ENCODE data around the gene SV2C.

Gene SV2C

DNA sequence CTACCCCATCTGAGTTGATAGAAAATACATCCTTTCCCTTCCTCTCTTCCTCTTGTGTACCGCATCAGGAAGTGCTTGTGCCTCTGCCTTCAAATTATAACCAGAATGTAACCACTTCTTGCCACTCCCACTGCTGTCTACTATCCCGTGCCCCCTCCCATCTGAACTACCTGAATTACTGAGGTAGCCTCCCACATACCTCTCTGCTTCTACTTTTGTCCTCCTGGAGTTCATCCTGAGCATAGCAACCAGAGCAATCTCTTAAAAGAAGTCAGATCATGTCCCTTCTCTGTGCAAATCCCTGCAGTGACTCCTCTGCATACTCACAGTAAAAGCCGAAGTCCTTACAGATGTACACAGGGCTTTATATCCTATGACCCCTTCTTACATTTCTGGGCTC is 23.0 kb downstream of the SV2C start:
- no peak for DNase-seq

DNA sequence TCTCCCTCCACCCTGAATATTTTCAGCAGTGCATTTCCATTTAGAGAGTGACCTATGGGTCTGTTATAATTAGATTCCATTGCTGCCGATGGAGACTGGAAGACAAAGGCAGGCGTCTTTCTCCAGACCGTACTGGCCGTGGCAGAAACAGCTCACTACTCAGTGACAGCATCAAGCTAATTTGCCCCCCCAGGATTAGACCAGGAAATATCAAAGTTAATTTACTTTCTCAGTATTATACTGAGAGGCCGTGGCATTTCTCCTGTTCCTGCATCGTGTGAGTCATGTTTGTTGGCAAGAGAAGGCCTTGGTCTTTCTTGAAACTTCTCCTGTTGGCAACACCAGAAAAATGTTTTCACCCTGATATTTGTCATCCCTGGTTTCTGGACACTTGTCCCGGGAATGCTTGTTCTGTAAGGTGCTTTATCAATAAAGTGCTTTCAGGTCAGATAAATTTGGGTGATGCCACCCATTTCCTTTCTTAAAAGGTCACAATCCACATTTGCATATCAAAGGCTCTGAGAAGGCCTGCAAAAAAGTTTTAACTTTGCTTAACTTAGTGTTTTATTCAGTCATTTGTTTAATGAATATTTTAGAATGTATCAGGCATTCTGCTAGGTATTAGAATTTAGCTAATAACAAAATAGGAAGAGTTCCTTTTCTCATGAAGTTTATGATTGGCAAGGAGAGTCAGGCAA is 28.4 kb downstream of the SV2C start:
- no peak for DNase-seq

DNA sequence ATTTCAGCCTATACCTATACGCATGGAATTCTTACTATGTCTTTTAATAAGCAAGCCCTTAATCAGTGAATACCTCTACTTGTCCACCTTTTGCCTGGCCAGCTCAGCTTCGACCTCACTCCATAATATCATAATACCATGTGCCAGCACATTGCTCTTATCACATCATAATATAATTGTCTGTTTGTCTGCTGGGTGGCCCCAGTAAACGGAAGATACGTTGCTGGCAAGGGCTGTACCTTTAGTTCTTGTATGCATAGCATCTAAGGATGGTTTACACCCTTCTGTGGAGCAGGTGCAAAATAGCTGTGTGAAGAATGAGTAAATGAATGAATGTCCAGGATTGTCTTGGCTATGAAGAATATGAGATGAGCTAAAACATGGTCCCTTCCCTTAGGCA is 29.9 kb downstream of the SV2C start:
- no peak for DNase-seq

DNA sequence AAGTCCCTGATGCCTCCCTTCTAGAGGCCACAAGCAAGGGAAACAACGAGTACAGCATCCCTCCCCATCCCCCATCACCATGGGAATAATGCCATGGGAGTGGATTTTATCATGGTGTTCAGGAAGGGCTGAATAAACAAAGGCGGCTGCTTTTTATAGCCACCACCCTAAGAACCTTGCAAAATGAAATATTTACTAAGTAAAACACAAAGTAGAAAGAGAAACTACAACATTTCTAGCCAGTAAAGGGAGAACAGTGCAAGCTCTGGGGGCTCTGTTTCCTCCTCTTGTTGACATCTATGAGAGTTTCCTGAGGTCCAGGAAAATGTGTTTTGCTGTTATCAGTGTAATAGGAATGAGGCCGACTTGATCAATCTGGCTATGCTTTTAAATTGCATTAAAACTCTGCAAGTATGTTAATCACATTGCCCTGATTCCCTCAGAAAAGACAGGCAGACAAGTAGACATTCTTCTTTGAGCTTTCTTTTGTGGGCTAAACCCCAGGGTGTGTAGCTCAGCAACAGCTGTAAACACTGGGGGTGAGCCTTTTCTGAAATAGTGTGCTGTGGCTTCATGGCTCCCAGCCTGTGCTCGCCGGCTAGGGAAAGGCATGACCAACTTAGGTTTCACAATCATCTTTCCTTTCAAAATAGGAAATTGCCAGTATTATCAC is 31.1 kb downstream of the SV2C start:
- DNase-seq, result no peak

DNA sequence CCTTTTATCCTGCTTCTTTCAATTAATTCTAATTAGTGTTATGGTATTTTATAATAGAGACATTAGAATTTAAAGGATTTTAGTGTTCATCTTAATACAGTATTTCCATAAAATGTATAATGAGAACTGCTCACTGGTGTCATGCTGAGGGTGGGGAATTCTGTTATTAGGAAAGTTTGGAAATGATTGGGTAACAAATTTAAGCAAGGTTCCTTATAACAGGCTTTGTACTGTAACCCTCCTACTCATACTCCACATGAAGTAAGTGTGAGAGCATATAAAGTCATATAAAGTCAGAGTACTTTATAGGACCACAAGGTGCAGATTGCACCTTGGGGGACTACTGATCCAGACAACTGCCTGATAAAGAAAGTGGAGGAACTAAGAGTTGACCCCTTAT is 42.2 kb downstream of the SV2C start:
- no peak for DNase-seq

DNA sequence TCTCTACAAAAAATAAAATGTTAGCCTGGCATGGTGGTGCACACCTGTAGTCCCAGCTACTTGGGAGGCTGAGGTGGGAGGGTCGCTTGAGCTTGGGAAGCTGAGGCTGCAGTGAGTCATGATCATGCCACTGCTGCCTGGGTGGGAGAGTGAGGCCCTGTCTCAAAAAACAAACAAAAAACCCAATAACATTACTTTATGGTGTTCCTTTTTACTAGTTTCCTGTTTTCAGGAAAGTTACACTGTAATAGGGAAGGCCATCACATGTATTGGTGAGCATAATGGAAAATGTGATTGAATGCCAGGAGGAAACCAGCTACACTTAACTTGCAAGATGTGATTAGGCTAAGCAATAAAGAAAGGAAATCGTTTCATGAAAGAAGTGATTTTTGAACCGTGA is 42.7 kb downstream of the SV2C start:
- DNase-seq, result no peak

DNA sequence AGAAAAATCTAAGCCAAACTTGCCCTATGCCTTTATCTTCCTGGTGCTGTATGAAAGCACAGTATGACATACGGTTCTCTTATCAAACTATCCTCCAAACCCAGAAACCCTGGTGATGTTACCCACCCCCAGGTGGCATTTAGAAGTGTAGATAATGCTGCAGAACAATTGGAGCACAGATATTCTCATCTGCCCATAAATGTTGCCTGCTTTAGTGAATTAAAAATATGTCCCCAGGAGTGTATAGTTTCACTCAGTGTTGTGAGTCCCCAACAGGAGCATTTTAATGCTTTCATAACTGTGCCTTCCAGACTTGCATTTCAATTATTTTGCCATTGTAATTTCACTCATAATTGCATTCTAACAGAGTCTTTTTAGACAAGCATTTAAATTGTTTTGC is 50.8 kb downstream of the SV2C start:
- DNase-seq, result no peak

DNA sequence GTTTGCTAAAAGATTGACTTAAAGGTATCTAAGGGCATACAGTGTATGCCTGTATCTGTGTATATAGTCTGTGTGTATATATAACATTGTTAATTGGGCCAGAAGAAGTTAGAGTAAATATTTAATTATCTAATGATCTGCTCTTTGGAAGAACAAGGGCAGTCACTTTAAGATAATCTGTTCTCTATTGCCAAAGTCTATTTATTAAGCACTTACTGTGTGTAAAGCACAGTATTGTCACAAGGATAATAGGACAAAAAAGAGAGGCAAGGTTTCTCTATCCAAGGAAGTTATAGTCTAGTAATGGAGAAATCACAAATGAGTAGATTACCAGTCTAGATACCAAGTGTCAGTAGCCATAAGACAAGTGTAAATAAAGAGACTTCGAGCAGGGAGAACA is 51.5 kb downstream of the SV2C start:
- DNase-seq, result no peak

DNA sequence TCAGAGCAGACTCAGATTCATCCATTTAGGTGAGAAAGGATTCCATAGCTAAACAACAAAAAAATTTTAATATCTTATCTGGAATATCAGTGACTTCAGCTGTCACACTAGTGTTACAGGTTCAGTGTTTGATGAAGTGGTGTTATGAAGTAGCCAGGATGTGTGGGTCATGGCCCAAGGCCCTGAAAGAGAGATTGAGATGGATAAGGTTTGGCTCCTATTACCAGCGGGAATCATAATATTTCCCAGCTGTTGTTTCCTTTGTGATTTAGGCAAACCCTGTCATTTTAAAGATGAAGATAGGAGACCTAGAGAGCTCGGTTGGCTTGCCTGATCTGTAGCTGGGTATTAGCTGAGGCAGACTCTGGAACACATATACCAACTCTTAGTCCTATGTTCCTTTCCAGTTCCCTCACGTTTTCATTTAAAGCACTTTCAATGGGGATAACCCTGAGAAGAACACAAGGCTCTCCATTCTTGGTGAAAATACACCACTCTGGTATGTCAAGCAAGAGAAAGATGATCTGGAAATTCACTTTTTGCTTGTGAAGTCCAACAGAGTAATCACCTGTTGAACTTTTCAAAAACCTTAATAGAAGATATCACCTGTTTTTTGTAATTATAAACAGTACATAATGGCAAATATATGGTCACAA is 54.8 kb downstream of the SV2C start:
- DNase-seq, result no peak

DNA sequence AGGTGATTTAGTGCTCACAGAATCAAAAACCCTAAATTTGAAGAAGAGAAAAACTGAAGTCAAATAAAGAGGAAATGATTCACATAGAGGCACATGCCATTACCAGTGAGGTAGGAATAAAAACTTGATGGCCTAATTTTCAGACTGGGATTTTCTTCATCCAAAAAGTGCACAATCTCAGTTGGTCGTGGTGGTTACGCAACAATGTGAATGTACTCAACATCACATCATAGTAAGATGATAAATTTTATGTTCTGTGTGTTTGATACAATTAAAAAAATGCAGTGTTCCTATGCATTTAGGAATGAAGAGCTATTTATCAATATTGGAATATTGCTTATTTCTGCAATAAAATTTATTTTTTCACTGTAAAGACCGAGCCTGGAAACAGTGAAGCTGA is 60.7 kb downstream of the SV2C start:
- DNase-seq, result no peak

DNA sequence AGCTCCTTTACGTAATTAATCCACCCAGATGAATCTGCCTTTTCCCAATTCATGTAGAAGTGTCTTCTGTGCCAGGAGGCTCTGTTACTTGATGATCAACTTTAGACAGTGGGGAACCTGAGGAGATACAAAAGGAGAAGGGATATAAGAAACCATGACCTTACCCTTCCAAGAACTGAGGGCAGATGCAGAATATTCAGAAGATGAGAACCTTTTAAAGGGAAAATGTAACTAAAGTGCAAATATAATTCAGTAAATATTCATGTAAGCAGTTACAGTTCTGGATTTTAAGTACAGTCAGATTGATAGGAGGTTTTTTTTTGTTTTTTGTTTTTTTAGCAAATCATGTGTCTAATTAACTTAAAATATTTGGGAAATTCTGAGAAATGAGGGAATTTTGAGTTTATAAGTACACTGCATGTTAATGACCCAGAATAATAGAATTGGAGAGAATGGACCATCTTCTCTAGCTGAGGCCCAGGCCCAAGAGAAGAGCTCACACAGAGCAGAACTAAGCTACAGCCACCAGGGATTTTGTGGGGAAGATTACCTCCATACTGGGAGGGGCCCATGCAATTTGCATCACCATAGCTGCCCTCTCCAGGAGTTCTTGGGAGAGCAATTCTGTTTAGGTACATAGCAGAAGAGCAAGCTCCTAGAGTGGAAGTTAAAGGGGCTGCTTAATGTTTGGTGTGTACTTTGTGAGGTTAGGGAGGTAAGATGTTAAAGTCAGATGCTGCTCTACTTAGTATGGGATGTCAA is 61.5 kb downstream of the SV2C start:
- no peak for DNase-seq

DNA sequence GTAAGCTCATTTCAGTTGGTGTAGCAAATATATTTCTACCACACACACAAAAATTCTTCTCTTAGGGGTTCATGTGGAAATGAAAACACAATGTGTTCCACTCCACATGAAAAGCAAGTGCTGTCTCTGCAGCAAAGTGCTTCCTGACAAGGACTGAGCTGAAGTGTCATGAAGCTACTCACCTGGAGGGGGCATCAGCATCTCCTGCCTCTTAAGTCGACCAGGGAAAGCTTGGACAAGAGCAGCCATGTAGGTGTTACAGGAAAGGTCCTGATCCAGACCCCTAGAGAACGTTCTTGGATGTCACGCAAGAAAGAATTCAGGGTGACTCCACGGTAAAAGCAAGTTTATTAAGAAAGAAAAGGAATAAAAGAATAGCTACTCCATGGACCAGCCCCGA is 62.8 kb downstream of the SV2C start:
- DNase-seq, result no peak

DNA sequence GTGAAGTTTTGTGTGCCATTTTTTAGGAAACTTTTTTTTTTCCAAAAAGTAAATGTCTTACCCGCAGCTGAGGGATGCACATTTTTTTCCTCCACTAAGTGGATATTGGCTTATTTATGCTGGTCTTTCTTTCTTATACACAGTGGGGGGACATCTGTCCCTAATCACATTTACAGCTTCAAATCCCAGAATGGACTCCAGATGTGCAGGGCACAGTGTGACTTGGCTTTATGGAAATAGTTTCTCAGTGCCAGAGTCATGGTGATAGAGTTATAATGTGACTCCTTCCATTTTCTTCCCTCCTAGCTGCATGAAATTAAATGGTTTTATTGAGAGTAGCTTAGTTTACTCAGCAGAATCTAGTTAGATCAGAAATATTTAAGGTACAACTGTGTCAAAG is 66.5 kb downstream of the SV2C start:
- DNase-seq, result no peak

DNA sequence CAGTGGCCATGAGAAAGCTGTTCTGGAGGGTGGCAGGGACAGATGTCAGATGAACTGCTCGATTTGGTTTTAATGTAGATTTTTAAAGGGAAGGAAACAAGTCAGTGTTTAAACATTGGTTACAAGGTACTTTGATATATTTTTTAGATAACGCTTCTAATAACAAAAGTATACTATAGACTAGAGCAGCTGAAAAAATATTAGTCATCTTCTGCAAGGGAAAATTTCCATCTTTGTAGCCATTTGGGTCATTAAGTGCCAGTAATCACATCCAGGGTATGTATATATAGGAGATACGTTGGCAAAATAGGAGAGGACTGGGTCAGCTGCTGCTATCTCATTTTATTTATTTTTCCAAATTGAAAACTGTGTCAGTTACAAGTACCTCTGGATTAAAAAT is 69.0 kb downstream of the SV2C start:
- DNase-seq, result no peak

DNA sequence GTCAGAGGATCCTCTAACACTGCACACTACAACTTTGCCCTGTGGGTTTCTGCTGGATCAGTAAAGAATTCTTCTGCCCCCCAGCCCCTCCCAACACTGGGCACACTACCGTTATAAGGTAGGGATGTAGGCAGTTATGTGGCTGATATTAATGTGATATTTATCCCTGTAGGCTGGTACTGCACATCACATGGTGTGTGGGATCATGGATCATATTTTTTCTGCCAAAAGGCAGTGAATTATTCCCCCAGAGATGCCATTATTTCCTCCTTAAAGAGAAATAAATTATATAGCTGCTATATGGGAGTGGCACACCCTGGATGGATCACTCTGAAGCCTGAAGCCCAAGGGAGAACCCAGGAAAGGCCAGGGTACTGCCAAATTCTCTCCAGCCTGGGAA is 69.5 kb downstream of the SV2C start:
- no peak for DNase-seq

DNA sequence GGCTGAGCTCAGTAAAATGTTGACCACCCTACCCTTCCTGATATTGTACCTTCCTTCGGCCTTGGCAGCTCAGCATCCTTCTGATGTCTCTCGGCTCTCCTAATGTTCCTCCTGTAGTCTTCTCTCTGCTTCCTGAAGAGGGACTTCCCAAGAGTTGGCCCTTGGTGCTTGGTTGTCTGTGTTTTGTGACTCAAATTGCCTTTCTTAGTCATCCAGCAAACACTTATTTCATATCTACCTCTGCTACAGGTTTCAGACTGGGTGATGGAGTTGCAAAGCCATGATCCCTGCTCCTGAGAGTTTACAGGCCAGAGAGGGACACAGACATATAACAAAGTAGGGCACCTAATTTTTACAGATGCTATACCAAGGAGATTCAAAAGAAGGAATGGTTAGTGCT is 70.1 kb downstream of the SV2C start:
- DNase-seq, result no peak

DNA sequence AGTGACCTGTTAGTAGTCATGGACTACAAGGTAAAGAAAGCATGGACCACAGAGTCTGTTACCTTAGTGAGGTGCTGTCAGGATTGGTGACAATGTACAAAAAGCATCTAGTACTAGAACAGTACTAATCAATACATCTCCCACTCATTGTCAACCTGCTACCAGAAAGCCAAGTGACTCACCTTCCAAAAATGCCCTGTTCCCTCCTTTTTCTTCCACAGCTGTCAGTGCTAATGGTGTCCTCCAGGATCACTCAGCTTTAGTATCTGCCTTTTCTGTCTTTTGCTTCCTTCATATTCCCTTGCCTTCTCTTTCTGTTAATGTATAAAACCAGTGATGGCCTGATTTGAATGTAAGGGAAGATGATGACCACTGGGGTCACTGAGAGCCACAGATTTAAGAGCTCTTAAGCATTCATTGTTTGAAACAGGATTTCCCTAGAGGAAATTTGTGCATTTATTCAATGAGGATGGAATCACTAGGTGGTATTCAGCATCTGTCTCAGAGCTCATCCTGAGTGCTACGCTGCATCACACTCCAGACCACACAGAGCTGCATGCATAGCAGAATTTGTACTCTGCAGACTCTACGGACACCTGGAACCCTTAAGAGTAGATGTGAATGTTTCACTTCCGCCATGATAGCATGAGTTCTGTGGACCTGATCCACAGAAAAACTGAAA is 71.0 kb downstream of the SV2C start:
- no peak for DNase-seq

DNA sequence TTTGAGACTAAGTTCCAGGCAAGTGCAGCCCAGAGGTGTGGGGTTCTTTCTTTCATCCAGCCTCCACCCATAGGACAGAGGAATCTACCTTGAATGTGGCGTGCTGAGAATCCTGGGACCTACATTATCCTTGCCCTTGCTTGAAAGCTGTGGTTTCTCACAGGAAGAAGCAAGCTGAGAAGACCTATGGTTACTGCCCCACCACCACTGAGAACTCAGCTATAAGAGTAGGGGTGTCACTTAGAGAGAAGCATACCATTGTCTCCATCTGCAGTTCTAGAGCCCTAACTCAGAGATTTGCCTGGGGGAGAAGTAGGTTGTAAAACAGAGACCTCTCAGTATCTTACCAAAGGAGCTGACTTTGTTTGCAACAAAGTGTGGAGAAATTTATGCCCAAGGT is 72.4 kb downstream of the SV2C start:
- no peak for DNase-seq

DNA sequence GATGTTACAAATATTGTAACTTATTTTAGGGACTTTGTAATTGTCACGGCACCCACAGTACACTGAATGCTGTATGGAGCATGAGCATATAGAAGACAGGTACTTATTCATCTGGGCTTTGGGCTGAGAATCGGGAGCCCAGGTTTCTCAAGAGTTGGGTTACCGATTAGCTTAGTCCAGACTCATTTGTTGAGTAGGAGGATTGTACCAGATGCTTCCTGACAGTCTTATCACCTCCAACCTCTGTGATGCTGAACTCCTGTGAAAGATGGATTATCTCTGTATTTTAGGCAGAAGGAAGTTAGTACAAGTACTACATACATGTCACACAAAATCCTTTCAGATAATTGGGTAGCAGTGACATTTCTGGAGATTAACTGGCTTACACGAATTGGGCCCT is 79.2 kb downstream of the SV2C start:
- no peak for DNase-seq

DNA sequence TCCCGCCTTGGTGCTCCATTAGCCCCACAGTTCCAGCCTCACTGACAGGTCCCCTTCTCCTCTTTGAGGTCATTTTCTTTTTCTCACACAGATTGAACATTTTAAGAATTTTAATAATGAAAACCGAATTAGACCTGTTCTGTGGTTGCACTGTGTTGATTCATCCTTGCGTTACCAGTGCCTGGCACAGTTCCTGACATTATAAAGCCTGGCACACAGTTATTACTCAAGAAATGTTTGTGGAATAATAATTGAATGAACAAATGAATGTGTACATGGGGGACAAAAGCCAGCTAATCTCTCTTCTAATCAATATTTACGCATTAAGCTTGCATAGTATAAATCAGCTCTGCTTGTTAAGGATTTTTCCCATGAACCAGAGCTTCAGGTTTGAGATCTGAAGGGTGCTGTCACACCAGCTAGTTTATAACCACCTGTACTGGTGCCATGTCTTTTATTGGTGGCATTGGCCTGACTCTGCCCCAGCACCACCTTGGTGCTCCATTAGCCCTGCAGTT is 80.0 kb downstream of the SV2C start:
- DNase-seq, result no peak

DNA sequence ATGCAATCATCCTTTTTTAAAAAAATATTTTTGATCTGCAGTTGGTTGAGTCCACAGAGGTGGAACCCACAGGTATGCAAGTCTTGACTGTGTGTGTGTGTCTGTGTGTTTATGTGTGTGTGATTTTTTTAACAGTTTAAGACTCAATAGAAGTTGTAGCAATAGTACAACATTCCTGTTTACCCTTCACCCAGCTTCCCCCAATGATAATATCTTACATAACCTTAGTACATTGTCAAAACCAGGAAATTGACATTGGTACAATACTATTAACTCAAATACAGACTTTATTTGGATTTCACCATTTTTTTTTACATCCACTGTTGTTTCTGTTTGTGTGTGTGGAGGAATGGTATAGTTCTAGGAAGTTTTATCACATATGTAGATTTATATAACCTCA is 81.8 kb downstream of the SV2C start:
- DNase-seq, result no peak

DNA sequence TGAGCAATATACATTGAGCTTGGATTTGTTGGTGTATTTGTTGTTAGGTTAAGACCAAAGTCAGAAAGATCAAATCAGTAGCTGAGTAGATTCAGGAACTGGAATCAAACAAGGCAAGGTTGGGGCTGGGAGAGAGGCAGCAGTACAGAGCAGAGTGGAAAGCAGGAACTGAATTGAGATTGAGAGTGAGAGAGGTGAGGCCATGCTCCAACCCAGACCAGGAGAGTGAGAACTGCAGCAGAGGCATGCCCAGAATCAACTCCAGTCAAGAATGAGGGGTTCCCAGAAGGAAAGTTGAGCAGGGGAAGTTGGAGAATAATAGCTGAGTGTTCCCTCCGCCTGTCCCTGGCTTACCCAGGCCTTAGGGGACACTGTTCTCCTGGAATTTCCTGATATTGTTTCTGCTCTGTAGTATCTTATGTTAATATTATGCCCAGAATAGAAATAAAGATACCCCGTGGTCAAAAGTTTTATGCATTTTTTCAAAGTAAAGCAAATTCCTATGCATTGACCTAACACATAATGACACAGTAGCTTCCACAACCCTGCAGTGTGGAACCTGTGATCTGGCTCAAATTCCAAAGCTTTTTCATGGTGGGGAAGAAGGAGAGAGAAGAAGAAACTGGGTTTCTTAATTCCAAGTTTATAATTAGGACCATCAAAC is 82.7 kb downstream of the SV2C start:
- no peak for DNase-seq

Measured in left hindlimb (tissue), 1 donor.